ENCODE results near the gene CDH24. TPM values are rescaled to one million over a fixed set of nuclear protein-coding genes. Genes with fewer than 3 reads are reported as not detected.

The CDH24 gene
- total RNA-seq, 2 donors from 2014 or later, result 1.1 to 6.2 TPM

DNA sequence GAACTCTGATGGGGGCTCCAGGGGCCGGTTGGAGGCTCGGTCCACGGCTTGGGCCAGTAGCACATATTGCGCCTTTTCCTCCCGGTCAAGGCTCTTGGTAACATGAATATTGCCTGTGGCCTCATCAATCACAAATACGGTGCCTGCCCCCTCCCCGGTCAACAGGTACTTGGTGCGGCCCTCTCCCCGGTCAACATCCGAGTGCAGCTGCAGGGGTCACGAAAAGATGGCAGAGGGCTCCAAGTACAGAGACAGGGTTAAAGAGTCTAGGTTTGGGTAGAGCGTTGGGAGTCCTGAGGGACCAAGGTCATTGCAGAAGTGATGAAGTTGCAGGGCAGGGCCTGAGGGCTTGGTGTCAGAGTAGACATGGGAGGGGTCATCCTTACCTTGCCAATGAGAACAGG lies 2.2 kb downstream of the CDH24 start:
- no peaks in the 10 kb centered on the region for H3K27me3 ChIP-seq (replicated peaks; ENCODE audit: insufficient read depth)
- TF ChIP-seq, protein P1, sequence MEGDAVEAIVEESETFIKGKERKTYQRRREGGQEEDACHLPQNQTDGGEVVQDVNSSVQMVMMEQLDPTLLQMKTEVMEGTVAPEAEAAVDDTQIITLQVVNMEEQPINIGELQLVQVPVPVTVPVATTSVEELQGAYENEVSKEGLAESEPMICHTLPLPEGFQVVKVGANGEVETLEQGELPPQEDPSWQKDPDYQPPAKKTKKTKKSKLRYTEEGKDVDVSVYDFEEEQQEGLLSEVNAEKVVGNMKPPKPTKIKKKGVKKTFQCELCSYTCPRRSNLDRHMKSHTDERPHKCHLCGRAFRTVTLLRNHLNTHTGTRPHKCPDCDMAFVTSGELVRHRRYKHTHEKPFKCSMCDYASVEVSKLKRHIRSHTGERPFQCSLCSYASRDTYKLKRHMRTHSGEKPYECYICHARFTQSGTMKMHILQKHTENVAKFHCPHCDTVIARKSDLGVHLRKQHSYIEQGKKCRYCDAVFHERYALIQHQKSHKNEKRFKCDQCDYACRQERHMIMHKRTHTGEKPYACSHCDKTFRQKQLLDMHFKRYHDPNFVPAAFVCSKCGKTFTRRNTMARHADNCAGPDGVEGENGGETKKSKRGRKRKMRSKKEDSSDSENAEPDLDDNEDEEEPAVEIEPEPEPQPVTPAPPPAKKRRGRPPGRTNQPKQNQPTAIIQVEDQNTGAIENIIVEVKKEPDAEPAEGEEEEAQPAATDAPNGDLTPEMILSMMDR (IDR thresholded peaks at IDR 0.05), result no peak
- H3K4me3 ChIP-seq, result no peak overlapping the region
- no peaks in the 10 kb centered on the region for H3K9me3 ChIP-seq
- H3K4me1 ChIP-seq (ENCODE audit: control insufficient read depth in 1 of 2, low read depth in 2 of 2), result peaks cover 6 to 11% of the 10 kb centered on the region in 2 donors
- H3K36me3 ChIP-seq, result peaks cover 6% of the 10 kb centered on the region
- H3K27ac ChIP-seq, result no peak overlapping the region
- DNase-seq (ENCODE audit: low spot score), result no peak
- no peak for ATAC-seq (ENCODE audit: insufficient number of reproducible peaks, low FRiP score, low read depth)

DNA sequence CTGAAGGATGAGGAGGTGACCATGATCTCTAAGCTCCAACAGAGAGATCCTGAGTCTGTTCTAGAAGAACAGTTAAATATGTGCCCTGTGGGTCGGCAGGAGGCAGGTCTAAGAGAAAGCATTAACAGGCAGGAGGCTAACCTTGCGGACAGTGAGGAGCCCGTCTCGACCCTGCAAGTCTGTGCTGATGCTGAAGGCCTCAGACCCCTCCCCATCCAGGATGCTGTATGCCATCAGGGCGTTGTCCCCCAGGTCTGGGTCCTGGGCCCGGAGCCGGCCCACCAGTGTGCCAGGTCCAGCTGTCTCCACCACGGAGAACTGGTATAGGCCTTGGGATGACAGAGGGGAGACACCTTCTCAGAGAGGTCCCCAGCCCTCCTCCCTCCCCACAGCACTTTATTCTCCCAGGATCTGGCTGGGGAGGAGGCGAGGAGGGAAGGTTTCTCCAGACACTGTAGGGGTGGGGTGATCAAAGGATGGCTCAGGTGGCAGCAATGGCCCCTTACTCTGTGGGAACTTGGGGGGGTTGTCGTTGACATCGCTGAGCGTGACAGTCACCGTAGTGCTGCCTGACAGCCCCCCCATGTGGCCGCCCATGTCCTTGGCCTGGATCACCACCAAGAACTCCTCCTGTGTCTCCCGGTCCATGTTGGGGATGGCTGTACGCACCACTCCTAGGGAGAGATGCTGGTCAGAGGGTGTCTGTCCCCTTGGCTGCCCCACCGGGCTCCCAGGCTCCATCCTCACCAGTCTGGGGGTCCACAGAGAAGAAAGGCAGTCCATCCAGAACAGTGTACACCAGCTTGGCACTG lies 3.1 kb downstream of the CDH24 start:
- Histone ChIP-seq H3K27ac (no peak overlapping the region), H3K4me3 (no peak overlapping the region), H3K27me3 (replicated peaks; ENCODE audit: insufficient read depth) (no peaks in the 10 kb centered on the region), H3K36me3 (peaks cover 2% of the 10 kb centered on the region), H3K9me3 (no peaks in the 10 kb centered on the region), H3K4me1 (ENCODE audit: control insufficient read depth in 1 of 2, low read depth in 2 of 2) (peaks cover 6 to 11% of the 10 kb centered on the region in 2 donors)
- ATAC-seq (ENCODE audit: insufficient number of reproducible peaks, low FRiP score, low read depth), result no peak
- DNase-seq (ENCODE audit: low spot score), result no peak
- TF ChIP-seq, protein P1 (IDR thresholded peaks at IDR 0.05), result no peak

DNA sequence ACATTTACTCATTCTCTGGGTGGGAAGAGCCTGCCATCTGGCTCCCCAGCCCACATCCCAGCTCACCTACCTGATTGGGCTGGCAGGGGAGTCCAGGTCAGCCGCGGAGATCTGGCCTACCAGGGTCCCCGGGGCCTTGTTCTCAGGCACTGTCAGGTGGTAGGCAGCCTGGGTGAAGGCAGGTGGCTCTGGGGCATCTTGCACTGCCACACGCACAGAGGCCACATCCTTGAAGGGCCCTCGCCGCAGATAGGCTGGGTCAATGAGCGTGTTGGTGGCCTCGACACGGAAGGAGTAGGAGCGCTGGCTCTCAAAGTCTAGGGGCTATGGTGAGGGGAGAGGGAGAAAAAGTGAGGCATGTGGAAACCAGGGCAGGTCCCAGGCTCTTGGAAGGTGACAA lies 3.9 kb downstream of the CDH24 start:
- Histone ChIP-seq H3K27ac (no peak overlapping the region), H3K36me3 (no peaks in the 10 kb centered on the region), H3K4me3 (no peak overlapping the region), H3K27me3 (replicated peaks; ENCODE audit: insufficient read depth) (no peaks in the 10 kb centered on the region), H3K9me3 (no peaks in the 10 kb centered on the region), H3K4me1 (ENCODE audit: control insufficient read depth in 1 of 2, low read depth in 2 of 2) (peaks cover 6 to 11% of the 10 kb centered on the region in 2 donors)
- ATAC-seq (ENCODE audit: insufficient number of reproducible peaks, low FRiP score, low read depth) (no peak), DNase-seq (ENCODE audit: low spot score) (no peak)
- TF ChIP-seq, protein P1 (IDR thresholded peaks at IDR 0.05), result no peak

DNA sequence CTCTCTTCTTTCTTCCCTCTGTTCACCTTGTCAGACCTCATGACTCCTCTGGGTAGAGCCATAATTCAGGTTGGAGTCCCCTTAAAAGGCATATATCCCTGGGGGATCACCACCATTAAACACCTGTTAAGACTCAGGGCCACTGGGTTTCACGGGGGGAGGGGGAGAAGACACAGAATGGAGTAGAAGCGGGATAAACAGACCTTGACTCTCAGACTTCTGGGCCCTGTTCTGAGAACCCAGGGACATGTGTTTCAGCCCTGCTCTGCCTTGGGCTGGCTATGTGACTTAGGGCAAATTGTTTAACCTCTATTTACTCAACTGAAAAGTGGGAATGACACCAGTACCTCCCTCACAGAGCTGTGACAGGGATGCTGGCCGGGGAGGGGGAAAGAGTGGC lies 4.6 kb downstream of the CDH24 start:
- Histone ChIP-seq H3K4me1 (ENCODE audit: control insufficient read depth in 1 of 2, low read depth in 2 of 2) (peaks cover 6 to 11% of the 10 kb centered on the region in 2 donors), H3K27ac (no peak overlapping the region), H3K4me3 (no peak overlapping the region), H3K27me3 (replicated peaks; ENCODE audit: insufficient read depth) (no peaks in the 10 kb centered on the region), H3K9me3 (no peaks in the 10 kb centered on the region), H3K36me3 (no peaks in the 10 kb centered on the region)
- no peak for DNase-seq (ENCODE audit: low spot score)
- no peak for ATAC-seq (ENCODE audit: insufficient number of reproducible peaks, low FRiP score, low read depth)
- TF ChIP-seq, protein P1 (IDR thresholded peaks at IDR 0.05), result no peak

DNA sequence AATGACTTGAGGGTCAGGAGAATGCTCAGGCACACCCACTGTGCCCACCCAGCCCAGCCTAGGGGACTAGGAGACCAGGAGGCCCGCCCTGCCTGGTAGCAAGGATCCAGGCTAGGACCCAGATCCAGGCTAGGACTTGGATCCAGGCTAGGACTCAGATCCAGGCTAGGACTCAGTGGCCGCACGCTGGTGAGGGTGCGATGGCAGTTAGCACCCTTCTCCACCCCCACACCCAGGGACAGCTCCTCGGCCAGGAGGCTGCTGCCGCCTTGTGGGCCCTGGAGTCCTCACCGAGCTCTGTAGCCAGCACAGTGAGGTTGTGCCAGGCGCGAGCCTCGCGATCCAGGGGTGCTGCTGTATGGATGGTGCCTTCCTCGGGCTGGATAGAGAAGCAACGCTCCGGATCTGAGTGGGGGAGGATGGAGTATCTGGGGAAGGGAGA lies 5.1 kb downstream of the CDH24 start:
- H3K4me1 ChIP-seq (ENCODE audit: control insufficient read depth in 1 of 2, low read depth in 2 of 2), result peaks cover 6 to 10% of the 10 kb centered on the region in 2 donors
- TF ChIP-seq, protein P1 (IDR thresholded peaks at IDR 0.05), result no peak
- H3K27ac ChIP-seq, result no peak overlapping the region
- no peak for ATAC-seq (ENCODE audit: insufficient number of reproducible peaks, low FRiP score, low read depth)
- no peak for DNase-seq (ENCODE audit: low spot score)
- H3K9me3 ChIP-seq, result no peaks in the 10 kb centered on the region
- no peaks in the 10 kb centered on the region for H3K27me3 ChIP-seq (replicated peaks; ENCODE audit: insufficient read depth)
- no peaks in the 10 kb centered on the region for H3K36me3 ChIP-seq
- H3K4me3 ChIP-seq, result no peak overlapping the region

Measured in thoracic aorta (tissue), 2 donors.